Common myeloid progenitor, CD34-positive (primary cell): ENCODE results near the gene PEA15.

Source experiments
- CTCF ChIA-PET: fragments of 350-600 bp; sonication (Branson Sonifier 250); formaldehyde crosslinking; loops from one replicate; lab custom pipeline; 2021; ENCODE audit warnings: antibody characterized with exemption; lab: Charles Lee
- POLR2A ChIA-PET: fragments of 350-600 bp; sonication (Branson Sonifier 250); formaldehyde crosslinking; loops from one replicate; lab custom pipeline; 2021; ENCODE audit warnings: antibody characterized with exemption; lab: Charles Lee
- DNase-seq, 3 donors: peaks; one replicate each; pipeline versions ENCODE4 v3.0.0 to v3.0.0-alpha.2; 2013
- H3K27ac ChIP-seq, 2 experiments: 1 replicate in 1 of 2; 2 replicates in 1 of 2; pipeline ENCODE4 v1.7.0; 2013; ENCODE audit warnings: inconsistent platforms in 2 of 2, low read length in 2 of 2, mild to moderate bottlenecking in 2 of 2, low read depth in 1 of 2, moderate library complexity in 1 of 2; ENCODE audit not compliant: severe bottlenecking in 2 of 2, insufficient read depth in 1 of 2, poor library complexity in 1 of 2
- H3K27me3 ChIP-seq, 5 experiments: replicated peaks in 2 of 5; 1 replicate in 3 of 5; 2 replicates in 2 of 5; pipeline versions ENCODE4 v1.6.1 to v1.7.0; 2013; ENCODE audit warnings: low read length in 4 of 5, mild to moderate bottlenecking in 2 of 5, moderate library complexity in 2 of 5, inconsistent platforms in 1 of 5; ENCODE audit not compliant: insufficient read depth in 5 of 5, control insufficient read depth in 4 of 5
- H3K36me3 ChIP-seq, 4 experiments: 1 replicate in 2 of 4; 2 replicates in 2 of 4; pipeline versions ENCODE4 v1.6.1 to v1.7.0; 2013; ENCODE audit warnings: low read length in 3 of 4, control low read depth in 1 of 4, mild to moderate bottlenecking in 1 of 4; ENCODE audit not compliant: control insufficient read depth in 4 of 4, insufficient read depth in 4 of 4
- H3K4me1 ChIP-seq, 4 experiments: 1 replicate in 3 of 4; 2 replicates in 1 of 4; pipeline versions ENCODE4 v1.6.1 to v1.7.1; 2013; ENCODE audit warnings: low read length in 3 of 4, mild to moderate bottlenecking in 3 of 4, control low read depth in 1 of 4, inconsistent platforms in 1 of 4, moderate library complexity in 1 of 4; ENCODE audit not compliant: control insufficient read depth in 4 of 4, insufficient read depth in 4 of 4; ENCODE audit errors: control extremely low read depth in 1 of 4
- H3K4me3 ChIP-seq, 7 experiments: 1 replicate in 4 of 7; 2 replicates in 3 of 7; pipeline versions ENCODE4 v1.5.1 to v1.7.0; 2013; ENCODE audit warnings: mild to moderate bottlenecking in 7 of 7, low read length in 6 of 7, moderate library complexity in 6 of 7, inconsistent platforms in 2 of 7, low read depth in 2 of 7, control low read depth in 1 of 7; ENCODE audit not compliant: insufficient read depth in 4 of 7, control insufficient read depth in 1 of 7; ENCODE audit errors: extremely low read depth in 1 of 7
- H3K9me3 ChIP-seq, 5 experiments: 1 replicate in 4 of 5; 2 replicates in 1 of 5; pipeline versions ENCODE4 v1.6.1 to v1.7.1; 2013; ENCODE audit warnings: low read length in 4 of 5, mild to moderate bottlenecking in 2 of 5, inconsistent platforms in 1 of 5, low read depth in 1 of 5, moderate library complexity in 1 of 5; ENCODE audit not compliant: control insufficient read depth in 4 of 5, insufficient read depth in 2 of 5; ENCODE audit errors: control extremely low read depth in 1 of 5
- WGBS: methylation state at CpG from one replicate; pipeline ENCODE4 v1.1.5; 2013; ENCODE audit not compliant: insufficient coverage; 5-methylcytosine and 5-hydroxymethylcytosine counted together

Gene PEA15

GRCh38 chr1:160206421-160207117 is 1.4 kb downstream of the PEA15 start:
- peak overlapping the region in 4 of 7 experiments; percentile 85 to 93 (median 91) for H3K4me3 ChIP-seq
- peaks cover 7 to 27% (median 24%) of the 10 kb centered on the region in 4 experiments for H3K4me1 ChIP-seq
- H3K27ac ChIP-seq = no peak overlapping the region
- H3K27me3 ChIP-seq = no peaks in the 10 kb centered on the region
- ChIA-PET CTCF (interaction anchor here (1.1 to 13.9 kb wide), 5 partner anchors 9 to 99 kb away, joined by 3 to 95 read pairs (median 7); partner anchors contain the start of gene CASQ1), POLR2A (no interaction called here)
- WGBS = 69% methylated on average over 6 of the region's 9 CpGs
- peaks cover 4 to 45% (median 18%) of the 10 kb centered on the region in 4 experiments for H3K36me3 ChIP-seq
- DNase-seq = peak in 2 of 3 donors; percentile 42
- no peaks in the 10 kb centered on the region for H3K9me3 ChIP-seq

GRCh38 chr1:160207118-160207650 is 2.0 kb downstream of the PEA15 start:
- Histone ChIP-seq H3K4me3 (no peak overlapping the region), H3K4me1 (peaks cover 7 to 27% (median 24%) of the 10 kb centered on the region in 4 experiments), H3K36me3 (peaks cover 5 to 49% (median 22%) of the 10 kb centered on the region in 4 experiments), H3K9me3 (no peaks in the 10 kb centered on the region), H3K27me3 (no peaks in the 10 kb centered on the region), H3K27ac (no peak overlapping the region)
- ChIA-PET POLR2A (no interaction called here), CTCF (interaction anchor here (1.1 to 13.9 kb wide), 5 partner anchors 9 to 99 kb away, joined by 3 to 95 read pairs (median 7); partner anchors contain the start of gene CASQ1)
- no peak for DNase-seq
- WGBS = 100% methylated on average over 4 of the region's 4 CpGs

- DNase-seq = no peak
- Histone ChIP-seq H3K4me1 (peaks cover 7 to 27% (median 24%) of the 10 kb centered on the region in 4 experiments), H3K9me3 (no peaks in the 10 kb centered on the region), H3K27me3 (no peaks in the 10 kb centered on the region), H3K27ac (no peak overlapping the region), H3K4me3 (no peak overlapping the region), H3K36me3 (peaks cover 10 to 57% (median 29%) of the 10 kb centered on the region in 4 experiments)
- ChIA-PET POLR2A (no interaction called here), CTCF (interaction anchor here (0.8 to 13.9 kb wide), 9 partner anchors 8 to 108 kb away, joined by 3 to 95 read pairs (median 3); partner anchors contain the start of gene CASQ1)
- 88% methylated on average over 7 of the region's 9 CpGs for WGBS
These were observed 2.8 kb downstream of the PEA15 start for GRCh38 chr1:160207771-160208556.

- WGBS = 86% methylated on average over 1 of the region's 6 CpGs
- CTCF ChIA-PET = interaction anchor here (0.7 to 13.9 kb wide), 6 partner anchors 9 to 22 kb away, joined by 3 to 95 read pairs (median 6); partner anchors contain the start of gene CASQ1
- no peaks in the 10 kb centered on the region for H3K27me3 ChIP-seq
- peaks cover 12 to 64% (median 36%) of the 10 kb centered on the region in 4 experiments for H3K36me3 ChIP-seq
- no peak overlapping the region for H3K27ac ChIP-seq
- H3K9me3 ChIP-seq = no peaks in the 10 kb centered on the region
- DNase-seq = no peak
- POLR2A ChIA-PET = no interaction called here
- H3K4me3 ChIP-seq = no peak overlapping the region
- H3K4me1 ChIP-seq = peaks cover 7 to 25% (median 23%) of the 10 kb centered on the region in 4 experiments
These were observed 3.6 kb downstream of the PEA15 start for GRCh38 chr1:160208557-160209320.

- Histone ChIP-seq H3K9me3 (no peaks in the 10 kb centered on the region), H3K36me3 (peaks cover 13 to 71% (median 41%) of the 10 kb centered on the region in 4 experiments), H3K27ac (no peak overlapping the region), H3K4me1 (peaks cover 5 to 18% (median 17%) of the 10 kb centered on the region in 4 experiments), H3K27me3 (no peaks in the 10 kb centered on the region), H3K4me3 (no peak overlapping the region)
- ChIA-PET POLR2A (no interaction called here), CTCF (interaction anchor here (0.7 to 13.9 kb wide), 5 partner anchors 10 to 43 kb away, joined by 3 to 95 read pairs (median 10); partner anchors contain the start of gene CASQ1)
- no peak for DNase-seq
- WGBS = 98% methylated on average over 5 of the region's 7 CpGs
These were observed 4.3 kb downstream of the PEA15 start for GRCh38 chr1:160209321-160210046.

GRCh38 chr1:160210561-160210960 is 5.4 kb downstream of the PEA15 start:
- H3K4me3 ChIP-seq = no peak overlapping the region
- H3K36me3 ChIP-seq = peaks cover 13 to 82% (median 50%) of the 10 kb centered on the region in 4 experiments
- H3K4me1 ChIP-seq = peaks cover 5 to 12% (median 11%) of the 10 kb centered on the region in 4 experiments
- no peak for DNase-seq
- CTCF ChIA-PET = interaction anchor here (0.8 to 13.9 kb wide), 7 partner anchors 8 to 84 kb away, joined by 3 to 95 read pairs (median 5); partner anchors contain the start of gene CASQ1
- WGBS = 100% methylated on average over 1 of the region's 5 CpGs
- no peaks in the 10 kb centered on the region for H3K27me3 ChIP-seq
- peak overlapping the region in 1 of 2 experiments; percentile 2 for H3K27ac ChIP-seq
- POLR2A ChIA-PET = no interaction called here
- H3K9me3 ChIP-seq = no peaks in the 10 kb centered on the region
